GM18519 (cell line): Measurements from ENCODE around the gene SEMA3G.

ENCODE experiments used
- ATAC-seq: cut with Tn5 transposase; IDR thresholded peaks from one replicate; pipeline ENCODE4 v1.9.1; 2021; ENCODE audit warnings: mild to moderate bottlenecking, moderate library complexity; ENCODE audit not compliant: unreplicated experiment, low FRiP score

The SEMA3G gene

DNA sequence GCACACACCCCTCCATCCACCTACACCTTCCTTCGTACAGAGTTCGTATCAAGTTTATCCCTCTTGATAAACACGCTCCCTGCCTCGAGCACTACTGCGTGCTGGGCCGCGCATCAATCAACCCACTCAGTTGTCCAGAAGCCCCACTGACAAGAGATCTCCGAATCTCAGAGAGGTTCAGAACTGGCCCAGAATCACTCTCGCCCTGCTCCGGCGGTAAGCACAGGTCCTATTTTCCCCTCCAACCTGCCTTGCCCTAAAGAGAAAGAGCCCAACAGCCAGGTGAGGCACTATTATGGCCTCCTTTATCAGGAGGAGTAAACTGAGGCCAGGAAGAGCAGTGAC lies 10.0 kb upstream of the SEMA3G start:
- ATAC-seq: no peak

DNA sequence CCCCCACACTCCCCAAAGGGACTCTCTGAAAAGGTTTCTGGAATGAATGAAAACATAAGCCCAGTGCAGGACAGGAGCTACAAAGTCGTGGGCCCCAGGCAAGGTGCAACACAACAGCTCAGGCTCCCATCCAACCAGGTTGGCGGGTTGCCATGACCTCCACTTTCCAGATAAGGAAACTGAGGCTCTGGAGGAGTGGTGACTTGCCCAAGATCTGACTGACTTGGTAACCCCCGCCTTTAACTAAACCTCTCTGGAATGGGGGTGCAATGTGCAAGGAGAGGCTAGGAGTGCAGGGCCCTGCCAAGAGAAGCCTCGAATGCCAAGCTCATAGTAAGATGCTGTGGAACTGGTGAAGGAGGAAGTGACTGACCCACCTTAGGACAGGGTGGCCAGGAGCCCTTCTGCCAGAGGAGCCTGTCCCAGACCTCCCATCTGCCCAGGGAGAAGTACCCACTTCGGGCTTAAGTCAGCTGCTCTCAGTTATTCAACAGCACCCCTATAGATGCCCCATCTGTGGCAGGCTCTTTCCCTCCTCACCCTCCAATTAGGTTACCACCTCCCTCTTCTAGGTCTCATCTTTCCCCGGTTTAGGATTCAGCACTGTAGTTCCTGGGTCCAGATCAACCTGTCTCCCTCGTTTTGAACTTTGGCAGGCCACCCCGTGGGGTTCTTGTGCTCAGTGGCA lies 9.5 kb upstream of the SEMA3G start:
- ATAC-seq: no peak

DNA sequence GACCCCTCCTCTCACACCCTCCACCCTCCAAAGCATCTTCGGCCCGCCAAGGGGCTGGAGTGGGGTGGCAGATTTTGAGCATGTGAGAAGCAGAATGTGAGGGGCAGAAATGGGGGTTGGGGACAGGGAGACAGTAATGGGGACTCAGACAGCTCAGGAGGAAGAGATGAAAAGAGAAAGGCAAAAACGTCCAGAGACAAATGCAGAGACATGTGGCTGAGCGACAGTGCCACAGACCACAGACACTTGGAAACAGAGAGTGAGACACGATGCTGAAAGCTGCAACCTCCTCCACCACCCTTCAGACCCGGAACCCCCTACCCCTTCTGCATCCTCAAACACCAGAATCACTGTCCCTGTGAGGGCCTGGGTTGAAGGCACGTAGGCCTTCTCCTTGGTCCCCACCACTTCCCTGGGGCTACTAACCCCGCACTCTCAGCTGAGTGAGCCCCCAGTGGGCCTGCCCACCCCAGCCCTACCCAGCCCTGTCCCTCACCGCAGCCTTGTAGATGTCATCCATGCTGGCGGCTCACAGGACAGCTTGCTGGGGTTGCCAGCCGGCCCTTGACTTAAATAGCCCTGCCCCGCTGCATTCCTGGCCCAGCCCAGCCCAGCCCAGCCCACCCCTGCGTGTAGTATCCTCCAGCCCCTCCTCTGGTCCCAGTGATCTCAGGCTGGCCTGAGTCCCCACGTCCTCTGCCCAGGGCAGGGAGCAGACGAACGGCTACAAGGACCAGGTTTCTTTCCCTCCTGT lies 8.8 kb upstream of the SEMA3G start, which contains the start of gene TNNC1:
Gene TNNC1, minus strand, starts transcription at position 546 of the 754 bp plus-strand sequence. Its CDS starts 26 bp downstream, at position 520.
- ATAC-seq: no peak

DNA sequence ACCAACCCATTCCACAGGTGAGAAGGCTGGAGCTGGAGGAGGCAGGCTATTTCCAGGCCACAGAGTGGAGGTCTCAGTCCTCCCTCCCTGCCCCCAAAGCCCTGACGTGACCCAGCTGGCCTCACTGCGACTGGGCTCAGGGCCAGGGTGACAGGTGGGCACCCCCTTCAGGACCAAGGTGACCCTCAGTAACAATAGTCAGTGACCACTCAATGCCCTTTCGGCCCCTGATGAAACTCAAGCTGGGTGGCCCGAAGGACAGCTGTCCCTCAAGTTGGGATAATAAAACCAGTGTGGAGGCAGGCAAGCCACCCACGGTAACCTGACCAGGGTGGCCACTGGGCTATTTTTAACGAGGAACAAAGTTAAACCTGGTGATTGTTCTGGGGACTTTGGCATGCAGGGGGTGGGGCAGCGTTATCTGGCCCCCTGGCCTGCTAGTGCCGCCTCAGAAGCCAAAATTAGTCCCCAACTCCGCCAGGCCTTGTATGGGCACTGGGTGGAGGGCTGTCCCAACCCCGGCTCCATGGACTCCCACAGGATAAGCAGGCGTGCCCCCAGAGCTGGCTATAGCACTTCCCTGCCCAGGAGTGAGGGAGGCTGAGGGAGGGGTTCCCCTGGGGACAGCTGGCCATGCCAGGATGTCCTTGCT lies 7.8 kb upstream of the SEMA3G start:
- no peak for ATAC-seq

DNA sequence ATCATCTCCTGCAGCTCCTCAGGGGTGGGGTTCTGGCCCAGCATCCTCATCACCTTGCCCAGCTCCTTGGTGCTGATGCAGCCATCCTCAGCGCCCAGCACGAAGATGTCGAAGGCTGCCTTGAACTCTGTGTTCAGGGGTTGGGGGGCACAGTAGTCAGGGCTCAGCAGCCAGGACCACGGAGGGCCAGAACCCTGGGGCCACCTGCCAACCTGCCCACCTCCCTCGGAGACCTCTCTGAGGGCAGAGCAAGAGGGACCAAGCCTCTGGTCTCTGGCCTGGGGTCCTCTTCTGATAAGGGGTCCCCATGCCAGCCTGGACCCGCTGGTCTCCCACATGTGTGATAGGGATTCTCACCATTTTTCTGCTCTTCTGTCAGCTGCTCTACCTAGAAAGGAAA lies 7.2 kb upstream of the SEMA3G start:
- no peak for ATAC-seq

DNA sequence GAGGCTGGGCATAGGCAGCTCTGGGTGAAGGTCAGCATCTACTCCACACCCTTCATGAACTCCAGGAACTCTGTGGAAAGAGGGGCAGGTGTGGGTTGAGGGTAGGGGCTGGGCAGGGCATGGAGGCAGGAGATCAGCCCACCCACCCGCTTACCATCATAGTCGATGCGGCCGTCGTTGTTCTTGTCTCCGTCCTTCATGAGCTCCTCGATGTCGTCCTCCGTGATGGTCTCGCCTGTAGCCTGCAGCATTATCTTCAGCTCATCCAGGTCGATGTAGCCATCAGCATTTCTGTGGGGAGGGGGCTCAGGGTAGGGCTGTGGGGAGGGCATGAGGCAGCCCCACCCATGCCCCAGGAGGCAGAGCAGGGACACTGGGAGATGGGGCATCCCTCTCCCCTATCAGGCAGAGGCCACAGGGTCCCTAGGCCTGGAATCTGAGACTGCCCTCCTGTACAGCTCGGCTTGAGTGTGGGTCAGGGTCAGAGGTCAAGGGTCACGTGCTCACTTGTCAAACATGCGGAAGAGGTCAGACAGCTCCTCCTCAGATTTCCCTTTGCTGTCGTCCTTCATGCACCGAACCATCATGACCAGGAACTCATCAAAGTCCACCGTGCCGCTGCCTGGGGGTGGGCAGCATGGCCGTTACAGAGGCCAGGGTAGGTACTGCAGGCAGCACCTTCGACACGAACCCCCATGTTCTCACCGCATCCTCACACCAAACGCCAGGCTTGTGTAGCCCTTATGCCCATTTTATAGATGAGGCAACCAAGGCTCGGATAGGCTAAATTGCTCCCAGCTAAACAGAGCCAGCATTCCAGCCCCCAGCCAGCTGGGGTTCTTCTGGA lies 6.6 kb upstream of the SEMA3G start:
- ATAC-seq: no peak

DNA sequence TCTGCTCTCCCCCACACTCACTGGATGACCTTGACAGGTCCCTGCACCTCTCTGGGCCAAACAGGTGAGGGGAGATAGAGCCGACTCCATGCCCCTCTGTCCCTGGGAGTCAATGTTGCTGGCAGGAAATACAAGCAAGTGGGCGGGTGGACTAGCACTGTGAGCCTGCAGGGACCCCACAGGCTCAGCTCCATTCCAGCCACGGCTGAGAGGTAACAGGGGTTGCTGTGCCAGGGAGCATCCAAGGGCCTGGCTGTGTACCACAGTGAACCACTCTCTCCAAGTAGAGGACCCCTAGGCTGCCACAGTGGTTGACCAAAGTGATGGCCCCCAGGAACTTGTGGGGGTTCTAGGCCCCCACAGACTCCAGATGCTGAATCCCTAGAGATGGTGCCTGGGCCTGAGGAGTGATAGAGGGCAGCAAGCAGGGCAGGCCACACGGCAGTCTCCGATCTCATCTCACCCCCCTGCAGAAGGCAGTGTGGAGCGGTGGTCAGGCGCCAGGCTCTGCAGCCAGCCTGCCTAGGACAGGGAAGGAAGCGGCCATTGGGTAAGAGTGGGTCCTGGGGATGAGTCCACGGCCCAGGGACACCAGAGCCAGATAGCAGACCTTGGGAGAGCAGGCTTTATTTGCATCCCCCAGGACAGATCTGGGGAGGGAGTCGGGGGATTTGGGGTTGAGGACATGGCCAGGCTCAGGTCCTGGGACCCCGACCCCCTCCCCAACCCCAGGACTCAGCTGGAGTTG lies 5.8 kb upstream of the SEMA3G start:
- no peak for ATAC-seq

DNA sequence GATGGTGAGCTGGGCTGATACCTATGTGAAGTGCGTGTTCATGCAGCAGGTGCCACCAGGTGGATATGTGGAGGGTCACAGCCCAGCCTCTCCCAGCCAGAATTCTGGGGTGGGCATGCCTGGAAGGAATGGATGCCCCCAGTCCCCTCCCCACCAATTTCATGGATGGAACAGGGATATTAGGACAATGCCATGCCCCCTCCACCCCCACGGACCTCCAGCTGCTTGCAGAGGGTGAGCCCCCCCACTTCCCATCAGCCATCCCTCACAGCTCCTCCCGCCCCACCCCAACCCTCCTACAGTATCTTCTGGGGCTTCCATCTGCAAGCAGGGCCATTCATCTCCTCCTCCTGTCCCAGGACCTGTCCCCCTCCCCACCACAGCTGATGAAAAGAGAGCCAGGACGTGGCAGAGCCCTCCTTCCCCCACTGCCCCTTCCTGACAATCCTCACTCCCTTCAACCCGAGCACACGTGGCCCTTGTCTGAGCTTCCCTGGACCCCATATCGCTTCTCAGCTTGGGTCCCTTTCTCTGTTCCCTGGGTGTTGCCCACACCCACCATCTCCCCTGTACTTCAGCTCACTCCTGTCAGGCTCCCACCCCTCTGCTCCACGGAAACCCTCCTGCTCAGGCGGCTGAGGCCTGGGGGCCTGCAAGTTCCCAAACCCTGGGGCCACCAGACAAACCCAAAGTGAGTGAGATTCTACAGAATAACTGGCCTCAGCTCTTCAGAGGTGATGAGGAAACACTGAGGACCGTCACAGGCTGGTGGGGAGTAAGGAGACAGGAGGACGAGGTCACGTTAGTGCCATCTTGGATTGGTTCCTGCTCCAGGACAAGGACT lies 2.8 kb upstream of the SEMA3G start:
- ATAC-seq: no peak

DNA sequence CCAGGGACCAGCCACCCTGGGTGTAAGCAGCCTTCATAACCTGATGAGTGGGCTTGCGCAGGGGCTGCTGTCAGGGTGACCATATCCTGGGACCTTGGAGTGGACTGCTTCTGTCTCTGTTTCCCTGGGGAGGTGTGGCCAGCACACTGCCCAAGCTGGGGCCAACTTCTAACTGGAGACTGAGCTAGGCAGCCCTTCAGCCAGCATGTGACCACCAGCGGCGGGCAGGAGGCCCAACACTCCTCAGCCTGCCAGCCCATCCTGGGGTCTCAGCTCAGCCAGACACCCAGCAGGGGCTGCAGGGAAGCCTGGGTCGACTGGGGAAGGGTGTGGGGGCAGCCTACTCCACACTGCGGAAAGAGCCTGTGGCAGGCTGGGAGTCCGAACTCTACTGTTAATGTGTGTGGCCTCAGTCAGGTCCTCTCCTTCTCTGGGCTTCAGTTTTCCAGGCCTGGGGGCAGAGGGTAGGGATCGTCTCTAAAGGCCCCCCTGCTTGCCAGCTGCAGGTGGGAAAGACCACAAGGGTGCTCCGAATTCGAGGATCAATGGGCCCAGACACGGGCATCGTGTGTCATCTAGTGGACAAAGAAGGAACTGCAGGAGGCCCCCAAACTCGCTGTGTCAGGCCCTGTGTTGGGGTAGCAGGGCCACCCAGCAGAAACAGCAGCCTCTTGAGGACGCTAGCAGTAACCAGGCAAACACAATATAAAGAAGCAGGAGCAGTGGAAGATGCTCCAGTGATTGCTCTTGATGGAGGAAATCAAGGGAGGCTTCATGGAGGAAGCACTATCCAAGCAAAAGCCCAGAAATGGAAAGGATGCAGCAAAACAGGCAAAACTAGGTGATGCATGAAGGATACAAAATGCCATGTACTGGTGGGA lies 2.0 kb upstream of the SEMA3G start:
- ATAC-seq: no peak

DNA sequence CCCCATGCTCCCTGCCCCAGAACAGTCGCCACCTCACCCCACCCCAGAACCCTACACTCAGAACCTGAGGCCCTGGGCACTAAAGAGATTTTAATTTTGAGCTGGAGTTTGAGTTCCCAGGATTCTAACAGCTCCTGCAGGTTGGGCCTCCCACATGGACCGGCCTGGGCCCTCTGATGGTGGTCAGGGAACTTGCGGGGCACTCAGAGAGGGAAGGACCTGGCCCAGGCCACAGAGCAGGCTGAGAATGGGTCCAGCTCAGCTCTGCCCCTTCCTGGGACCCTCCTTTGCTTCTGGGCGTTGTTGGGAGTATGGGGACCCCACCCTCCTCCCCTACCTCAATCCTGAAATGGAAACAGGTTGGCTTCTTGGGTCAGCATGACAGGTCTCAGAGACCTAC lies 1.1 kb upstream of the SEMA3G start:
- no peak for ATAC-seq

DNA sequence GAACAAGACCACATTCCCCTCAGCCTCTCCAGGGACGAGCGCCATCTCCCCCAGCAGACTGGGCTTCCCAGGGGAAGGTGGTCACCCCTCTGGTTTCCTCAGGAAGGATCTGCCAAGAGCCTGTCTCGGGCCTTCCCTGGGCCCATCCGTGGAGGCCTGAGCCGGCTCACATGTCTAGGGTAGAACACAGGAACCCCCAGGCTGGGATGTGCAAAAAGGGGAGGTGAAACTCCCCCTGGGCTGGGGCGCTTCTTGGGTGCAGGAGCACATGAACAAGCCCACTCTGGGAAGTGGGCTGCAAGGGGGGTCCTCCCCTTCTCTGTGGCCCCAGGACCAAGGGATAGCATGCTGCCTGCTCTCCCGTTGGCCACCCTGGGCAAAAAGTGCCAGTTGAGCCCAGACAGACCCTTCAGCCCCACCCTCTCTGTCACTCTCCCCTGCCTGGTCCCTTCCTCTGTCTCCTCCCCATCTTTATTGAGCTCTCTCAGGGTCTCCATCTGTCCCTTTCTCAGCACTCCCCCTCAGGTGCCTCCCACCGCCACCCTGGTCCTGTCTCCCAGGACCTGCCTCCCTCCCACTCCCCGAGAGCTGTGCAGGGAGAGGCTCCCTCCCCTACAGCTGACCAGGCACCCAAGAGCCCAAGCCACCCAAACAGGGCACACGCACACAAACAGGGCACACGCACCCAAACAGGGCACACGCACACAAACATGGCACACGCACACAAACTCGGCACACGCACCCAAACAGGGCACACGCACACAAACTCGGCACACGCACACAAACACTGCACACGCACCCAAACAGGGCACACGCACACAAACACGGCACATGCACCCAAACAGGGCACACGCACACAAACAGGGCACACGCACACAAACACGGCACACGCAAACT lies 864 bp downstream of the SEMA3G start:
- ATAC-seq: no peak

DNA sequence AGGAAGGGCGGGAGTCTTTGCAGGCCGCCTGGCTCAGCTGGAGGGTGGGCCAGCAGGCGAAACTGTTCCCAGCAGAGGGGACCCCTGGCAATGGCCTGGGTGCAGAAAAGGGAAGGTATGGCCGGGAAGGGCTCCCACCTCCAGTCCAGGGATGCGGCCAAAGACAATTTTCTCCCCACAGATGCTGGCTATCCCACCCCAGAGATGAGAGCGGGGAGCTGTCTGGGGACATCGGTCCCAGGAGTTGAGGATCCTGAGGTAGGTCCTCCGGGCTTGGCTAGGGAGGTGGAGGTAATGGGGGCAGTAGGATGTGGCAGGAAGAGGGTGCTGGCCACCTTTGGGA lies 1.7 kb downstream of the SEMA3G start:
- no peak for ATAC-seq

DNA sequence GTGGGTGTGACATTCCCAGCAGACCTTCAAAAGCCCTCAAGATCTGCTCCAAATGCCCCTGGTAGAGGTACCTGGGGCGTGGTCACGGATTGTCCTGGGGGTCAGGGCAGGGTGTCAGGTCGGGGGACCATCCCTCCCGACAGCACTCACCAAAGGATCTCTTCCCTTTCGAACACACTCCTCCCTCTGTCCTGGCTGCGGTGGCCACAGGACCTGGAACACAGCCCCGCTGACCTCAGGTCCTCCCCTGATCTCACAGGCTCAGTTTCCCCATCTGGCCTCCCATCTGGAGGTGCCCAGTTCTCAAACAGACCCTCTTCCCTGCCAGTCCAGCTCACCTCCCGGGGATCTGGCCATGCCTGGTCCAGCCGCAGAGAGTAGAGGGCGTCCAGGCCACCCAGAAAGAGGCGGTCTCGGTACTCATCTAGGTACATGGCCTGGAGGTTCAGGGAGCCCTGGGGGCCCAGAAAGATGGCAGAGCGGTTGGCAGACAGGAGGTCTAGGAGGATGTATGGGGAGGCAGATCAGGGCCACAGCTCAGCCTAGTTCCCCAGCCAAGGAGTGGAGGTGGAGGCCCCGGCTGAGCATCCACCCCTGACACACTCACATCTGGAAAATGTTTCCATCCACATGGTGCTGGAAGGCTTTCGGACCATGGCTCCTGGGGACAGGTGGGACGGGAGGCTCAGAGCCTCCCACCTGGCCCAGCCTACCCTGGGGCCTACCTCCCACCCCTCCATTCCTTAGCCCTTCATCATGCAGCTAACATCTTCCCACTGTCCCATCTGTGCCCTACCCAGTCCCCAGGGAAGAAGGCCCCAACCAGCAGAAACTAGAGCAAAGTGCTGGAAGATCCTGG lies 2.3 kb downstream of the SEMA3G start:
- no peak for ATAC-seq

DNA sequence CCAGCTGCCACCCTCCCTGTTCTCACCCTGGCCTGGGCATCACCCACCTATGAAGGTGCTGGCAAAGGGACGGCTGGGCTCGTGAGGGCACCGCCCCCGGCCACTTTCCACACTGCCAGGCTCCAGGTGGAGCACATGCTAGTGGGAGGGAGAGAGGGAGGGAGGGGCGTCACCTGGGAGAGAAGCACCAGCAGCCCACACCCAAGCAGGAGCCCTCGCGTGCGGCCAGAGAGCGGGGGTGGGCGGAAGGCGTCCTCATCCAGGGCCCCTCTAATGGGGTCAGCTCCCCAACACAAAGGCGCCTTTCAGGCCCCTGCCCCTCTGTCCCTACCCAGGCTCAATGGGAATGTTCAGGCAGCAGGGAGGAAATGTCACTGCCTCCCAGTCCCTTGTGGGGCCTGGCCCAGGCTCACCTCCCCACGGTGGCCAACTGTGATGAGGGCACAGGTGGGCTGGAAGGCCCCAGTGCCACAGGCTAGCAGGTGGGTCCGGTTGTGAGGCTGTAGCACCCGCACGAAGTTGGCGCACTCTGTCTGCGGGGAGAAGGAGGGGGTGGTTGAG lies 3.1 kb downstream of the SEMA3G start:
- no peak for ATAC-seq

DNA sequence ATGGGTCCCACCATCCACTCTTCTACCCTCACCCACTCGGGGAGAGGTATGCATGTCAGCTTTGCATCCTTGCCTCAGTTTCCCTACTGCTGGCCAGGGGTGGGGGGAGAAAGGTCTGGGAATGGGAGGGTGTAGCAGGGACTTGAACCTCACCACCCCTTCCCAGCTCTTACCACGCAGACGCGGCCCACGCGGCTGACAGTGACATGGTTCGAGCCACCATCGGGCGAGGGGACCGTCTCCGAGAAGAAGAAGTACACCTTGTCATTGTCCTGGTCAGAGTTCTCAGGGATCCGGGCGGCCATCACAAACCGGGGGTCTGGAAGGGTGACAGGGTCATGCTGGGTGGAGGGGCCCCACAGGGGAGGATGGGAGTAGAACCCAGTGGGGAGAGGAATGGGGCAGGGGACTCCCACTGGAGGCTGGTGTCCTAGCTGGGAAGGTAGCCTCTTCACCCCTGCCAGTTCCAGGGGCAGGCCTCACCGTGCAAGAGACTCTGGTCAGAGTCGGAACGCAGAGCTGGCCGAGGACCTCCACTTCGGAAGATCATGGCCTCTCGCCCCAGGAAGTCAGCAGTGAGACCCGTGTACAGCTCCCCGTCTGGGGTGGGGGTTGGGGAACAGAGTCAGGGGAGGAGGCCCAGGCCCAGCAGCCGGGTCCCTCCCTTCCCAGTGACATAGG lies 3.7 kb downstream of the SEMA3G start:
- no peak for ATAC-seq

DNA sequence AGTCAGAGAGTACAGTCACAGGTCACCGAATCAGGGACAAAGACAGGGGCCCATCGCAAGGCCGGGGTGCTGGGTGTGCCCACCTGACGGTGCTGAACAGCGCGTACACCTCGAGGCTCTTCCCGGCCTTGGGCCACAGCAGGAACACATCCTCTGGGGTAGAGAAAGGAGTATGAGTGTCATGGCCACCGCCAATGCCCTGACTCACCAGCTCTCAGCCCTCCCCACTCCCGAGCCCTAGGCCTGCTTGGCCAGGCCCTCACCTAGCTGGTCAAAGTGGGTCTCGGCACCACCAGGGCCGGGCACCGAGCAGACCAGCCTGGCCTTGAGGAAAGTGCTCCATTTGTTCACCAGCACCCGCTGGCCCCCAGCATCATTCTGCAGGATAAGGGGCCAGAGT lies 4.2 kb downstream of the SEMA3G start:
- ATAC-seq: no peak
